ENCODE data around the gene PCSK1. TPM values are rescaled to one million over a fixed set of nuclear protein-coding genes. Genes with fewer than 3 reads are reported as not detected.

PCSK1 gene
- total and polyA plus RNA-seq, 8 donors: 0.18 to 4.8 (median 0.58) TPM; not detected in 4

- no peaks in the 10 kb centered on the region for H3K9me3 ChIP-seq
- H3K4me1 ChIP-seq: no peaks in the 10 kb centered on the region
- no peak overlapping the region for H3K4me3 ChIP-seq
- H3K36me3 ChIP-seq: no peaks in the 10 kb centered on the region
- intact Hi-C loops (cut with DNase I; ENCODE audit: low total_unique reads): no loop called here
- H3K27me3 ChIP-seq: no peaks in the 10 kb centered on the region
- TF ChIP-seq POLR2A (IDR thresholded peaks at IDR 0.05) (no peak), POLR2AphosphoS5 (IDR thresholded peaks at IDR 0.05) (no peak), CTCF (IDR thresholded peaks at IDR 0.05) (no peak), EP300 (IDR thresholded peaks at IDR 0.05) (no peak)
- DNase-seq: no peak
- no peak overlapping the region for H3K27ac ChIP-seq
- 79 to 90% (median 87%) methylated on average over 5 of the region's 5 CpGs for WGBS, 5 donors
Observed at GRCh38 chr5:96468956-96469355, 35.9 kb upstream of the PCSK1 start.

DNA sequence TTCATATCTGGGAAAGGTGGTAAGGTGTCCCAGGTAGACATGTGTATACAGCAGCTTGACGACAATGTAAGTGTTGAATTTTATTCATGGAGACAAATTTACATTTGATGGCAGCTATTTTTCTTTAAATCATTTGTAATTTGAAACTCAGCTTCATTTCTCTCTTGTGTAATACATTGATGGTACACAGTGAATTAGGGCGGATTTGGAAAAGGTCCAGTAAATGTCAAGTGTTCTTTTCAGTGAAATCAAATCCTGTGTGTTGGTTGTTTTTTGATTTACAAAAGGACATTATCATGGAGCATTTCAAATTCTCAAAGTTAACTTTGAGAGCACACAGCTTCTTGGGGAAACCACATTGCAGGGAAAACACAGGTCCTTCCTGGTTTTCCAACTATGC lies 30.0 kb upstream of the PCSK1 start:
- TF ChIP-seq POLR2A (IDR thresholded peaks at IDR 0.05) (no peak), POLR2AphosphoS5 (IDR thresholded peaks at IDR 0.05) (no peak)
- Histone ChIP-seq H3K9me3 (no peaks in the 10 kb centered on the region), H3K27ac (no peak overlapping the region), H3K27me3 (no peaks in the 10 kb centered on the region), H3K4me3 (no peak overlapping the region), H3K4me1 (no peaks in the 10 kb centered on the region), H3K36me3 (no peaks in the 10 kb centered on the region)
- WGBS, 5 donors: 63 to 83% (median 73%) methylated on average over 2 of the region's 2 CpGs
- no peak for DNase-seq
- intact Hi-C loops (cut with DNase I; ENCODE audit: low total_unique reads): no loop called here

DNA sequence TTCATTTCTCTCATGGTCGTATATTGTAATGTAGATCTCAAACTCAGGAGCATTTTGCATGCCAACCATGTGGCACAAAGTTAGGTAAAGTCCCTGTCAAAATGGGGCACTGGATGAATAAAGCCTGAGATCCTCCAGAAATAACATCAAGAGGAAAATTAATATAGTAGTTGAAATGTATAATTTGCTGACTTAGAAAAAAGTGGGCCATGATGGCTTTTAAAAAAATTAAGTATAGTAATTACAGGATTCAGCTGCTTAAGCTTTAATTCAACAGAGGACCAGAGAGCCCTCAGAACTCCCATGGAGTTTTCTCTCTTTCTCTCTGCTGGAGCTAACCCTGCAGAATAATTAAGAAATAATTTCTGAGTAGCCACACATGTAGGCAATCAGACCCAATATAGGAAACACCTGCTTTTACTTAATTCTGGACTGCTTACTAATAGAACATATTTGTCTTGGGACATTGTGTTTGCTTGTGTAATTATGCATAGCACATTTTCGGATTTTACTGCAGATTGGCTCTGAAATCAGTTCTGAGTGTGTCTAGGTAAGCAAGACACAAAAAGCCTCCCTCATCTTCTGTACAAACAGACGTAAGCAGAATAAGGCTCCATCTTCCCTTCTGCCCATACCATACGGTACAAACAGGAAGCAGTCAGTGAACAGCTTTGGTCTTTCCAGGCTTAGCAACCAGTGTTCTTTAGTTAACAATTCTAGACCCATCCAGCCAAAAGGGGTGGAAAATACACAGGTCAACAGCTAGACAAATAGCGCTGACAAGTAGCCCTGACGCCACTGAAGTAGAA lies 26.5 kb upstream of the PCSK1 start:
- Histone ChIP-seq H3K27me3 (no peaks in the 10 kb centered on the region), H3K4me3 (no peak overlapping the region), H3K27ac (no peak overlapping the region), H3K9me3 (no peaks in the 10 kb centered on the region), H3K4me1 (no peaks in the 10 kb centered on the region), H3K36me3 (no peaks in the 10 kb centered on the region)
- peak in 1 of 2 donors; percentile 16 for DNase-seq
- WGBS, 5 donors: 69 to 85% (median 71%) methylated on average over 6 of the region's 6 CpGs
- TF ChIP-seq CTCF (IDR thresholded peaks at IDR 0.05) (no peak), EP300 (IDR thresholded peaks at IDR 0.05) (no peak), POLR2A (IDR thresholded peaks at IDR 0.05) (no peak), POLR2AphosphoS5 (IDR thresholded peaks at IDR 0.05) (no peak)
- intact Hi-C loops (cut with DNase I; ENCODE audit: low total_unique reads): no loop called here

DNA sequence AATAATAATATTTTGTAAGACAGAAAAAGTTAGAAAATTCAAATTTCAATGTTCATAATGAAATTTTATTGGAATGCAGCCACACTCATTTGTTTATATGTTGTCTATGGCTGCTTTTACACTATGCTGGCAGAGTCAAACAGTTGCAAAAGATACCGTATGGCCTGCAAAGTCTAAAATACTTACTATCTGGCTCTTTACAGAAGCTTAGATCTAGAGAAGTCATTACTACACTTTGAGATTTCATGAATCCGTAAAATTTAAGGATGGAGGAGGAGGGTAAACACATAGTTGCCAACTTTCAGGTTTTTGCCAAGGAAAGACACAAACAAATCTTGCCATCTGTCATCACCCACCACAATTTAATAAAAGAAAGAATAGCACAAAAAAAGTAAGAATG lies 25.1 kb upstream of the PCSK1 start:
- intact Hi-C loops (cut with DNase I; ENCODE audit: low total_unique reads): no loop called here
- 69 to 82% (median 81%) methylated on average over 2 of the region's 2 CpGs for WGBS, 5 donors
- TF ChIP-seq CTCF (IDR thresholded peaks at IDR 0.05) (no peak), POLR2AphosphoS5 (IDR thresholded peaks at IDR 0.05) (no peak), EP300 (IDR thresholded peaks at IDR 0.05) (no peak), POLR2A (IDR thresholded peaks at IDR 0.05) (no peak)

DNA sequence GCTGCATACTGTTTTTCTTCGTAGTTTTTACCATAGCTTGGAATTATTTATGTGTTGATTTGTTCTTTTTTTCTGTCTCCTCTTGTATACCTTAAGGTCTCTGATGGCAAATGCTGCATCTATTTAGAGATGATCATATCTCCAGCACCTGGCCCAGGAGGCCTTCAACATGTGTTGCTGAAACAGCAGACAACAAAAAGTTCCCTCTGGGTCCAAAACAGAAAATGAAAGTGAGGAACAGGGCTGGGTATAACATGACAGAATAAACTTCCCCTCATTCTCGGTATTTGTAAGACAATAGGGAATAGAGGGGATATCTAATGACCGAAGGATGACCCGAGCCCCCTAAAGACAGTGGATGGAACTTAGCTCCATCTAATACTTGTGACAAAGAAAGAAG lies 22.7 kb upstream of the PCSK1 start:
- H3K9me3 ChIP-seq: no peaks in the 10 kb centered on the region
- H3K4me3 ChIP-seq: no peak overlapping the region
- no peak for DNase-seq
- no peaks in the 10 kb centered on the region for H3K36me3 ChIP-seq
- intact Hi-C loops (cut with DNase I; ENCODE audit: low total_unique reads): no loop called here
- H3K4me1 ChIP-seq: no peaks in the 10 kb centered on the region
- TF ChIP-seq EP300 (IDR thresholded peaks at IDR 0.05): no peak
- TF ChIP-seq CTCF (IDR thresholded peaks at IDR 0.05): no peak
- no peak for TF ChIP-seq POLR2A (IDR thresholded peaks at IDR 0.05)
- TF ChIP-seq POLR2AphosphoS5 (IDR thresholded peaks at IDR 0.05): no peak
- no peaks in the 10 kb centered on the region for H3K27me3 ChIP-seq
- no peak overlapping the region for H3K27ac ChIP-seq
- 73 to 88% (median 78%) methylated on average over 4 of the region's 4 CpGs for WGBS, 5 donors

More for the DNA sequence above, 25.1 kb upstream of the PCSK1 start:
- H3K4me3 ChIP-seq: no peak overlapping the region
- DNase-seq: no peak
- no peaks in the 10 kb centered on the region for H3K4me1 ChIP-seq
- no peak overlapping the region for H3K27ac ChIP-seq
- H3K27me3 ChIP-seq: no peaks in the 10 kb centered on the region
- no peaks in the 10 kb centered on the region for H3K36me3 ChIP-seq
- H3K9me3 ChIP-seq: no peaks in the 10 kb centered on the region

All from stomach (tissue), 9 donors.